Activated T-helper 1 cell treated with anti-CD3 and anti-CD28 coated beads, Interleukin-12 subunit alpha, Interleukin-12 subunit beta, Interleukin-2, Interleukin-4 antibody, amounts not matched to agents 30 ng/mL and 10 ng/mL and 1 ng/mL, durations not matched to agents 14 hours and 24 hours and 36 hours (primary cell): ENCODE measurements around the gene RAB33A. TPM values are rescaled to one million over a fixed set of nuclear protein-coding genes. Genes with fewer than 3 reads are reported as not detected.

Experiments
- DNase-seq: peaks from one replicate; pipeline ENCODE4 v3.0.0; 2021; ENCODE audit warnings: low spot score
- H3K27ac Mint-ChIP-seq: one replicate; pipeline ENCODE4 v1.8.0; 2021; ENCODE audit warnings: mild to moderate bottlenecking, mixed read lengths
- H3K27me3 Mint-ChIP-seq: one replicate; pipeline ENCODE4 v1.8.0; 2022; ENCODE audit warnings: mild to moderate bottlenecking, moderate library complexity, mixed read lengths; ENCODE audit not compliant: insufficient read depth
- H3K36me3 Mint-ChIP-seq: one replicate; pipeline ENCODE4 v1.8.0; 2021; ENCODE audit warnings: low read depth, mixed read lengths
- H3K4me1 Mint-ChIP-seq: one replicate; pipeline ENCODE4 v1.8.0; 2021; ENCODE audit warnings: low read depth, mixed read lengths
- H3K4me3 Mint-ChIP-seq: one replicate; pipeline ENCODE4 v1.8.0; 2021; ENCODE audit warnings: mild to moderate bottlenecking, moderate library complexity, mixed read lengths
- H3K9me3 Mint-ChIP-seq: one replicate; pipeline ENCODE4 v1.8.0; 2021; ENCODE audit warnings: mixed read lengths
- intact Hi-C: fragments of 100-400 bp; cut with micrococcal nuclease; formaldehyde crosslinking; loops from one replicate; pipeline ENCODE4 v1.15.1; 2024
- total RNA-seq: library from RNA; stranded (reverse); gene quantifications from 2 replicates; pipeline ENCODE4 v1.2.3, GENCODE V29; 2022

Gene RAB33A
- total RNA-seq, 1 donor from 2014 or later: 21.5 TPM

- Mint-ChIP-seq H3K4me1 (peaks cover 50% of the 10 kb centered on the region), H3K27me3 (no peaks in the 10 kb centered on the region), H3K27ac (peak overlapping the region; percentile 76), H3K36me3 (peaks cover 22% of the 10 kb centered on the region), H3K4me3 (peak overlapping the region; percentile 73), H3K9me3 (no peaks in the 10 kb centered on the region)
- intact Hi-C loops: loop anchor here (10.0 kb wide), 1 partner anchor 392 kb away; no protein-coding TSS in a partner anchor
- DNase-seq: no peak
Measured at GRCh38 chrX:130176354-130176776, 4.6 kb downstream of the RAB33A start.

- H3K27ac Mint-ChIP-seq: peak overlapping the region; percentile 76
- no peaks in the 10 kb centered on the region for H3K27me3 Mint-ChIP-seq
- intact Hi-C loops: loop anchor here (10.0 kb wide), 1 partner anchor 392 kb away; no protein-coding TSS in a partner anchor
- DNase-seq: no peak
- no peaks in the 10 kb centered on the region for H3K9me3 Mint-ChIP-seq
- peaks cover 50% of the 10 kb centered on the region for H3K4me1 Mint-ChIP-seq
- peaks cover 22% of the 10 kb centered on the region for H3K36me3 Mint-ChIP-seq
- no peak overlapping the region for H3K4me3 Mint-ChIP-seq
Measured at GRCh38 chrX:130176942-130177341, 5.2 kb downstream of the RAB33A start.

GRCh38 chrX:130179170-130179569 is 7.4 kb downstream of the RAB33A start:
- intact Hi-C loops: loop anchor here (10.0 kb wide), 1 partner anchor 394 kb away; no protein-coding TSS in a partner anchor
- no peak overlapping the region for H3K27ac Mint-ChIP-seq
- peaks cover 24% of the 10 kb centered on the region for H3K36me3 Mint-ChIP-seq
- H3K4me1 Mint-ChIP-seq: peaks cover 39% of the 10 kb centered on the region
- H3K9me3 Mint-ChIP-seq: no peaks in the 10 kb centered on the region
- DNase-seq: no peak
- no peaks in the 10 kb centered on the region for H3K27me3 Mint-ChIP-seq
- H3K4me3 Mint-ChIP-seq: no peak overlapping the region

GRCh38 chrX:130179579-130180215 is 7.9 kb downstream of the RAB33A start:
- no peak for DNase-seq
- Mint-ChIP-seq H3K36me3 (peaks cover 26% of the 10 kb centered on the region), H3K4me1 (peaks cover 37% of the 10 kb centered on the region), H3K27me3 (no peaks in the 10 kb centered on the region), H3K4me3 (no peak overlapping the region), H3K9me3 (no peaks in the 10 kb centered on the region), H3K27ac (no peak overlapping the region)
- intact Hi-C loops: loop anchor here (10.0 kb wide), 1 partner anchor 395 kb away; no protein-coding TSS in a partner anchor

- no peaks in the 10 kb centered on the region for H3K9me3 Mint-ChIP-seq
- H3K4me1 Mint-ChIP-seq: peaks cover 12% of the 10 kb centered on the region
- no peak for DNase-seq
- intact Hi-C loops: no loop called here
- H3K27ac Mint-ChIP-seq: no peak overlapping the region
- H3K27me3 Mint-ChIP-seq: no peaks in the 10 kb centered on the region
- peaks cover 12% of the 10 kb centered on the region for H3K36me3 Mint-ChIP-seq
- H3K4me3 Mint-ChIP-seq: no peak overlapping the region
Measured at GRCh38 chrX:130184168-130184567, 12.4 kb downstream of the RAB33A start.

GRCh38 chrX:130184857-130185256 is 13.1 kb downstream of the RAB33A start:
- H3K4me3 Mint-ChIP-seq: no peak overlapping the region
- intact Hi-C loops: no loop called here

GRCh38 chrX:130186651-130187050 is 14.9 kb downstream of the RAB33A start:
- intact Hi-C loops: no loop called here
- Mint-ChIP-seq H3K27me3 (no peaks in the 10 kb centered on the region), H3K9me3 (no peaks in the 10 kb centered on the region), H3K4me1 (peaks cover 12% of the 10 kb centered on the region), H3K36me3 (peaks cover 4% of the 10 kb centered on the region), H3K4me3 (no peak overlapping the region), H3K27ac (no peak overlapping the region)
- no peak for DNase-seq

More at GRCh38 chrX:130184857-130185256, 13.1 kb downstream of the RAB33A start:
- DNase-seq: no peak
- H3K27me3 Mint-ChIP-seq: no peaks in the 10 kb centered on the region
- no peak overlapping the region for H3K27ac Mint-ChIP-seq
- no peaks in the 10 kb centered on the region for H3K9me3 Mint-ChIP-seq
- peaks cover 12% of the 10 kb centered on the region for H3K4me1 Mint-ChIP-seq
- peaks cover 7% of the 10 kb centered on the region for H3K36me3 Mint-ChIP-seq

GRCh38 chrX:130190801-130191200 is 19.0 kb downstream of the RAB33A start:
- no peak overlapping the region for H3K27ac Mint-ChIP-seq
- H3K36me3 Mint-ChIP-seq: no peaks in the 10 kb centered on the region
- H3K9me3 Mint-ChIP-seq: no peaks in the 10 kb centered on the region
- intact Hi-C loops: loop anchor here (5.0 to 10.0 kb wide), 2 partner anchors 48 to 586 kb away; no protein-coding TSS in a partner anchor
- no peak overlapping the region for H3K4me3 Mint-ChIP-seq
- H3K4me1 Mint-ChIP-seq: peaks cover 7% of the 10 kb centered on the region
- DNase-seq: no peak
- peaks cover 2% of the 10 kb centered on the region for H3K27me3 Mint-ChIP-seq

- peaks cover 2% of the 10 kb centered on the region for H3K27me3 Mint-ChIP-seq
- no peak overlapping the region for H3K27ac Mint-ChIP-seq
- H3K4me1 Mint-ChIP-seq: peaks cover 4% of the 10 kb centered on the region
- H3K36me3 Mint-ChIP-seq: no peaks in the 10 kb centered on the region
- no peak for DNase-seq
- H3K4me3 Mint-ChIP-seq: no peak overlapping the region
- no peaks in the 10 kb centered on the region for H3K9me3 Mint-ChIP-seq
- intact Hi-C loops: loop anchor here (10.0 kb wide), 1 partner anchor 592 kb away; no protein-coding TSS in a partner anchor
Measured at GRCh38 chrX:130196466-130196865, 24.7 kb downstream of the RAB33A start.

GRCh38 chrX:130197464-130197863 is 25.7 kb downstream of the RAB33A start:
- no peak for DNase-seq
- Mint-ChIP-seq H3K27me3 (peaks cover 2% of the 10 kb centered on the region), H3K4me1 (peaks cover 1% of the 10 kb centered on the region), H3K9me3 (no peaks in the 10 kb centered on the region), H3K36me3 (no peaks in the 10 kb centered on the region), H3K4me3 (no peak overlapping the region), H3K27ac (no peak overlapping the region)
- intact Hi-C loops: loop anchor here (10.0 kb wide), 1 partner anchor 593 kb away; no protein-coding TSS in a partner anchor

- Mint-ChIP-seq H3K36me3 (peaks cover 11% of the 10 kb centered on the region), H3K4me3 (no peak overlapping the region), H3K9me3 (no peaks in the 10 kb centered on the region), H3K27me3 (no peaks in the 10 kb centered on the region), H3K4me1 (no peaks in the 10 kb centered on the region), H3K27ac (no peak overlapping the region)
- intact Hi-C loops: no loop called here
- no peak for DNase-seq
Measured at GRCh38 chrX:130204647-130205046, 32.9 kb downstream of the RAB33A start.

- DNase-seq: no peak
- peak overlapping the region; percentile 68 for H3K4me3 Mint-ChIP-seq
- intact Hi-C loops: loop anchor here (1.0 kb wide), 2 partner anchors 28 to 57 kb away; partner anchors contain the start of gene ZNF280C
- peak overlapping the region; percentile 94 for H3K27ac Mint-ChIP-seq
- H3K4me1 Mint-ChIP-seq: peaks cover 21% of the 10 kb centered on the region
- no peaks in the 10 kb centered on the region for H3K27me3 Mint-ChIP-seq
- H3K9me3 Mint-ChIP-seq: no peaks in the 10 kb centered on the region
- H3K36me3 Mint-ChIP-seq: peaks cover 30% of the 10 kb centered on the region
Measured at GRCh38 chrX:130211415-130212186, 39.8 kb downstream of the RAB33A start.

- Mint-ChIP-seq H3K27ac (peak overlapping the region; percentile 83), H3K36me3 (peaks cover 34% of the 10 kb centered on the region), H3K4me3 (no peak overlapping the region), H3K9me3 (no peaks in the 10 kb centered on the region), H3K4me1 (peaks cover 21% of the 10 kb centered on the region), H3K27me3 (no peaks in the 10 kb centered on the region)
- no peak for DNase-seq
- intact Hi-C loops: loop anchor here (1.0 kb wide), 2 partner anchors 29 to 56 kb away; partner anchors contain the start of gene ZNF280C
Measured at GRCh38 chrX:130212371-130212770, 40.6 kb downstream of the RAB33A start.
